Breast epithelium (tissue), 3 donors: Measurements from ENCODE around the gene KSR2.

Experiments used
- POLR2A ChIP-seq: fragments of 450-650 bp; IDR thresholded peaks from one replicate; pipeline ENCODE4 v1.6.1; 2016; ENCODE audit warnings: antibody characterized with exemption, mild to moderate bottlenecking, moderate library complexity
- POLR2AphosphoS5 ChIP-seq, 3 donors: sonication (generic); formaldehyde crosslinking; IDR thresholded peaks; one replicate each; pipeline ENCODE4 v1.6.1; 2017; ENCODE audit warnings: antibody characterized with exemption in 3 of 3
- TF ChIP-seq, protein P1 (sequence below), 3 donors: fragments of 450-650 bp; IDR thresholded peaks; one replicate each; pipeline ENCODE4 v1.5.1; 2016 to 2017; ENCODE audit warnings: antibody characterized with exemption in 3 of 3, mild to moderate bottlenecking in 3 of 3, moderate library complexity in 3 of 3

DNA sequence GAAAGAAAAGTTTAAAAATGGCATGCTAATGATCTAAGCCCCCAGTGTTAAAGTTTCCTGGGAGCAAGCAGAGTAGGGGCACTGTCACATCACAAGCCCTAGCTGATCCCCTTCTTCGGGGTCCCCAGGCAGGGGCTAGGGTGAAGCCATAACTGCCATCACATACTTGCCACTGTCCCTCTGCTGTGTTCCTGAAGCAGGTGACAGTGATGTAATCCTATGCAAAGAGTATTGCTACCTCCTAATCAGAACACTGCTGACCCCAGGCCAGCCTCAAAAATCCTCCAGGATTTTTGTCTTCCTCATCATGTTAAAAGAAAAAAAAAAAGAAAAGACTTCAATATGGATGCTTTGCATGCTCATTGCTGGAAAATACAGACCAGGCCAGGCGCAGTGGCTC is 46.5 kb upstream of the KSR2 start:
- no peak for TF ChIP-seq POLR2A
- TF ChIP-seq, protein P1, sequence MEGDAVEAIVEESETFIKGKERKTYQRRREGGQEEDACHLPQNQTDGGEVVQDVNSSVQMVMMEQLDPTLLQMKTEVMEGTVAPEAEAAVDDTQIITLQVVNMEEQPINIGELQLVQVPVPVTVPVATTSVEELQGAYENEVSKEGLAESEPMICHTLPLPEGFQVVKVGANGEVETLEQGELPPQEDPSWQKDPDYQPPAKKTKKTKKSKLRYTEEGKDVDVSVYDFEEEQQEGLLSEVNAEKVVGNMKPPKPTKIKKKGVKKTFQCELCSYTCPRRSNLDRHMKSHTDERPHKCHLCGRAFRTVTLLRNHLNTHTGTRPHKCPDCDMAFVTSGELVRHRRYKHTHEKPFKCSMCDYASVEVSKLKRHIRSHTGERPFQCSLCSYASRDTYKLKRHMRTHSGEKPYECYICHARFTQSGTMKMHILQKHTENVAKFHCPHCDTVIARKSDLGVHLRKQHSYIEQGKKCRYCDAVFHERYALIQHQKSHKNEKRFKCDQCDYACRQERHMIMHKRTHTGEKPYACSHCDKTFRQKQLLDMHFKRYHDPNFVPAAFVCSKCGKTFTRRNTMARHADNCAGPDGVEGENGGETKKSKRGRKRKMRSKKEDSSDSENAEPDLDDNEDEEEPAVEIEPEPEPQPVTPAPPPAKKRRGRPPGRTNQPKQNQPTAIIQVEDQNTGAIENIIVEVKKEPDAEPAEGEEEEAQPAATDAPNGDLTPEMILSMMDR (IDR thresholded peaks at IDR 0.05) = no peak
- TF ChIP-seq POLR2AphosphoS5 (IDR thresholded peaks at IDR 0.05) = no peak
